ENCODE data around the gene SIGLEC8.

DNA sequence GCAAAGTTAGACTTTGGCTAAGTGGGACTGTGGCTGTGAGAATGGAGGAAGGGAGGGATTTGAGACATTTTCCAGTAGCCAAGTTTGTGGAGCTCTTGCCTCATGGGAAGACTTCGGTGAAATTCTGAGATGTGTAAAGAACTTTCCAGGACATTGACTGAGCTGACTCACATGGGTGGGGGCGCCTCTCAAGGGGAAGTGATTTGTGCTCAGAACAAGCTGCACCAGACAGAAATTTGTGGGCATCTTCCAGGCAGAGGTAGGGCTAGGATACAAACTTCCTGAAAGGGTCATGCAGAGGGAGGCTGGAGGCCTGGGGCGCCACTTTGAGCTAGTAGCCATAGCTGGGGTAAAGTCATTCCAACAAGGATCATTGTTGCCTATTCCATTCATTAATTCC is 31.1 kb downstream of the SIGLEC8 start:
- no peak for TF ChIP-seq POLR2AphosphoS5 (IDR thresholded peaks at IDR 0.05; ENCODE audit: low read depth, low read length)
- TF ChIP-seq, protein P1, sequence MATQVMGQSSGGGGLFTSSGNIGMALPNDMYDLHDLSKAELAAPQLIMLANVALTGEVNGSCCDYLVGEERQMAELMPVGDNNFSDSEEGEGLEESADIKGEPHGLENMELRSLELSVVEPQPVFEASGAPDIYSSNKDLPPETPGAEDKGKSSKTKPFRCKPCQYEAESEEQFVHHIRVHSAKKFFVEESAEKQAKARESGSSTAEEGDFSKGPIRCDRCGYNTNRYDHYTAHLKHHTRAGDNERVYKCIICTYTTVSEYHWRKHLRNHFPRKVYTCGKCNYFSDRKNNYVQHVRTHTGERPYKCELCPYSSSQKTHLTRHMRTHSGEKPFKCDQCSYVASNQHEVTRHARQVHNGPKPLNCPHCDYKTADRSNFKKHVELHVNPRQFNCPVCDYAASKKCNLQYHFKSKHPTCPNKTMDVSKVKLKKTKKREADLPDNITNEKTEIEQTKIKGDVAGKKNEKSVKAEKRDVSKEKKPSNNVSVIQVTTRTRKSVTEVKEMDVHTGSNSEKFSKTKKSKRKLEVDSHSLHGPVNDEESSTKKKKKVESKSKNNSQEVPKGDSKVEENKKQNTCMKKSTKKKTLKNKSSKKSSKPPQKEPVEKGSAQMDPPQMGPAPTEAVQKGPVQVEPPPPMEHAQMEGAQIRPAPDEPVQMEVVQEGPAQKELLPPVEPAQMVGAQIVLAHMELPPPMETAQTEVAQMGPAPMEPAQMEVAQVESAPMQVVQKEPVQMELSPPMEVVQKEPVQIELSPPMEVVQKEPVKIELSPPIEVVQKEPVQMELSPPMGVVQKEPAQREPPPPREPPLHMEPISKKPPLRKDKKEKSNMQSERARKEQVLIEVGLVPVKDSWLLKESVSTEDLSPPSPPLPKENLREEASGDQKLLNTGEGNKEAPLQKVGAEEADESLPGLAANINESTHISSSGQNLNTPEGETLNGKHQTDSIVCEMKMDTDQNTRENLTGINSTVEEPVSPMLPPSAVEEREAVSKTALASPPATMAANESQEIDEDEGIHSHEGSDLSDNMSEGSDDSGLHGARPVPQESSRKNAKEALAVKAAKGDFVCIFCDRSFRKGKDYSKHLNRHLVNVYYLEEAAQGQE (IDR thresholded peaks at IDR 0.05; ENCODE audit: insufficient read depth in 1 of 2, low read depth in 2 of 2, low read length in 2 of 2) = no peak
- TF ChIP-seq SIN3A (IDR thresholded peaks at IDR 0.05; ENCODE audit: borderline replicate concordance, insufficient read depth, low read length) = no peak
